IMR-90 (cell line): Measurements from ENCODE around the gene CIITA. TPM values are rescaled to one million over a fixed set of nuclear protein-coding genes. Genes with fewer than 3 reads are reported as not detected.

ENCODE experiments used
- ATAC-seq: fragments of 200-7000 bp; cut with Tn5 transposase; 2 replicates; pipeline ENCODE4 v1.9.1; 2020; ENCODE audit warnings: low read depth, mild to moderate bottlenecking, moderate library complexity
- BruUV-seq: library from RNA; stranded (reverse); fragments of 400-500 nt; replicated peaks from 2 replicates; lab custom pipeline; 2021; lab: Mats Ljungman, UMichigan
- CTCF ChIA-PET: fragments of 300-600 bp; formaldehyde crosslinking; extraction: SDS; loops from one replicate; lab custom pipeline; 2021; ENCODE audit warnings: antibody characterized with exemption; lab: Yijun Ruan, JAX
- POLR2A ChIA-PET: fragments of 300-600 bp; sonication (Branson Sonifier 250); formaldehyde crosslinking; loops from one replicate; lab custom pipeline; 2022; ENCODE audit warnings: antibody characterized with exemption; ENCODE audit not compliant: unreplicated experiment; lab: Charles Lee
- DNase-seq: peaks from one replicate; pipeline ENCODE4 v3.0.0; 2013
- H2AFZ ChIP-seq: replicated peaks from 2 replicates; pipeline ENCODE3; 2013; ENCODE audit warnings: low read length, mild to moderate bottlenecking; ENCODE audit not compliant: poor library complexity
- H2AK5ac ChIP-seq: 2 replicates; pipeline ENCODE4 v1.6.1; 2013; ENCODE audit warnings: low read depth, low read length, inconsistent platforms
- H2AK9ac ChIP-seq: replicated peaks from 2 replicates; pipeline ENCODE3; 2013; ENCODE audit warnings: mild to moderate bottlenecking, low read depth, low read length, moderate library complexity; ENCODE audit not compliant: poor library complexity
- H2BK120ac ChIP-seq: 2 replicates; pipeline ENCODE4 v1.6.1; 2013; ENCODE audit warnings: low read depth, low read length, inconsistent platforms
- H2BK15ac ChIP-seq: 3 replicates; pipeline ENCODE4 v1.6.1; 2013; ENCODE audit warnings: low read depth, low read length, inconsistent platforms
- H2BK20ac ChIP-seq: 2 replicates; pipeline ENCODE4 v1.6.1; 2013; ENCODE audit warnings: low read depth, mild to moderate bottlenecking, inconsistent platforms, low read length, moderate library complexity
- H2BK5ac ChIP-seq: 2 replicates; pipeline ENCODE4 v1.6.1; 2013; ENCODE audit warnings: mild to moderate bottlenecking, low read depth, low read length, inconsistent platforms; ENCODE audit not compliant: poor library complexity, severe bottlenecking
- H3K14ac ChIP-seq: replicated peaks from 2 replicates; pipeline ENCODE4 v1.6.1; 2013; ENCODE audit warnings: low read depth, low read length, inconsistent platforms
- H3K18ac ChIP-seq: 2 replicates; pipeline ENCODE4 v1.6.1; 2013; ENCODE audit warnings: low read depth, low read length, control low read depth
- H3K23ac ChIP-seq: 2 replicates; pipeline ENCODE4 v1.6.1; 2013; ENCODE audit warnings: low read depth, low read length, inconsistent platforms
- H3K27ac ChIP-seq: 2 replicates; pipeline ENCODE4 v1.5.1; 2013; ENCODE audit warnings: mild to moderate bottlenecking, control low read depth, low read length; ENCODE audit not compliant: insufficient read depth
- H3K27me3 ChIP-seq: 2 replicates; pipeline ENCODE4 v1.6.1; 2013; ENCODE audit warnings: low read length; ENCODE audit not compliant: control insufficient read depth, insufficient read depth
- H3K36me3 ChIP-seq: 2 replicates; pipeline ENCODE4 v1.6.1; 2013; ENCODE audit warnings: low read length, mixed read lengths; ENCODE audit not compliant: control insufficient read depth, insufficient read depth
- H3K4ac ChIP-seq: 2 replicates; pipeline ENCODE4 v1.6.1; 2013; ENCODE audit warnings: low read depth, low read length, inconsistent platforms
- H3K4me1 ChIP-seq: 2 replicates; pipeline ENCODE4 v1.6.1; 2013; ENCODE audit warnings: low read length, mixed read lengths; ENCODE audit not compliant: control insufficient read depth, insufficient read depth
- H3K4me2 ChIP-seq: 2 replicates; pipeline ENCODE4 v1.6.1; 2013; ENCODE audit warnings: low read depth, mild to moderate bottlenecking, control low read depth, low read length, moderate library complexity
- H3K4me3 ChIP-seq: 2 replicates; pipeline ENCODE4 v1.5.1; 2013; ENCODE audit warnings: low read depth, mild to moderate bottlenecking, control low read depth, low read length, moderate library complexity; ENCODE audit not compliant: insufficient read depth
- H3K56ac ChIP-seq: 2 replicates; pipeline ENCODE4 v1.6.1; 2013; ENCODE audit warnings: low read length, inconsistent platforms; ENCODE audit not compliant: insufficient read depth; ENCODE audit errors: extremely low read depth
- H3K79me1 ChIP-seq, 2 experiments: 2 replicates each; pipeline ENCODE4 v1.6.1; 2013; ENCODE audit warnings: low read length in 2 of 2, inconsistent platforms in 1 of 2, low read depth in 1 of 2
- H3K9ac ChIP-seq: 2 replicates; pipeline ENCODE4 v1.6.1; 2013; ENCODE audit warnings: low read depth, low read length, control low read depth
- H3K9me1 ChIP-seq: 2 replicates; pipeline ENCODE4 v1.6.1; 2013; ENCODE audit warnings: low read length, inconsistent platforms; ENCODE audit not compliant: insufficient read depth
- H3K9me3 ChIP-seq: 2 replicates; pipeline ENCODE4 v1.6.1; 2013; ENCODE audit warnings: low read length; ENCODE audit not compliant: control insufficient read depth, insufficient read depth
- H4K20me1 ChIP-seq: 2 replicates; pipeline ENCODE4 v1.6.1; 2013; ENCODE audit warnings: low read length, inconsistent platforms; ENCODE audit not compliant: insufficient read depth
- H4K5ac ChIP-seq: 2 replicates; pipeline ENCODE4 v1.6.1; 2013; ENCODE audit warnings: mild to moderate bottlenecking, low read depth, low read length, control low read depth
- H4K8ac ChIP-seq, 2 experiments: 2 replicates each; pipeline ENCODE4 v1.6.1; 2013; ENCODE audit warnings: low read depth in 2 of 2, low read length in 2 of 2, control low read depth in 1 of 2, inconsistent platforms in 1 of 2
- H4K91ac ChIP-seq: 2 replicates; pipeline ENCODE4 v1.6.1; 2013; ENCODE audit warnings: low read depth, low read length, inconsistent platforms; ENCODE audit not compliant: insufficient read depth
- BHLHE40 ChIP-seq: fragments of 150-350 bp; IDR thresholded peaks from 2 replicates; pipeline ENCODE4 v1.6.1; 2016; ENCODE audit warnings: mild to moderate bottlenecking, low read depth, low read length
- CEBPB ChIP-seq: IDR thresholded peaks from 2 replicates; pipeline ENCODE4 v1.6.1; 2012; ENCODE audit warnings: low read depth, low read length, improper control_type of control experiment
- CHD1 ChIP-seq: IDR thresholded peaks from 2 replicates; pipeline ENCODE4 v1.6.1; 2012; ENCODE audit warnings: low read depth, low read length, improper control_type of control experiment
- CTCF ChIP-seq: conservative IDR thresholded peaks from 2 replicates; pipeline ENCODE4 v1.5.1; 2012; ENCODE audit warnings: mild to moderate bottlenecking, low read depth, low read length, improper control_type of control experiment
- FOS ChIP-seq: fragments of 150-350 bp; IDR thresholded peaks from 2 replicates; pipeline ENCODE4 v1.6.1; 2016; ENCODE audit warnings: low read depth, low read length
- MAFK ChIP-seq: IDR thresholded peaks from 2 replicates; pipeline ENCODE4 v1.6.1; 2012; ENCODE audit warnings: low read depth, low read length, improper control_type of control experiment
- MAZ ChIP-seq: IDR thresholded peaks from 2 replicates; pipeline ENCODE4 v1.6.1; 2012; ENCODE audit warnings: low read depth, mild to moderate bottlenecking, low read length, improper control_type of control experiment, moderate library complexity, borderline replicate concordance
- POLR2A ChIP-seq: IDR thresholded peaks from 2 replicates; pipeline ENCODE4 v1.6.1; 2012; ENCODE audit warnings: mild to moderate bottlenecking, low read depth, low read length
- RAD21 ChIP-seq: IDR thresholded peaks from 2 replicates; pipeline ENCODE4 v1.6.1; 2012; ENCODE audit warnings: low read length, improper control_type of control experiment
- RCOR1 ChIP-seq: IDR thresholded peaks from 2 replicates; pipeline ENCODE4 v1.6.1; 2012; ENCODE audit warnings: mild to moderate bottlenecking, low read length, improper control_type of control experiment; ENCODE audit not compliant: insufficient replicate concordance
- RFX5 ChIP-seq: IDR thresholded peaks from 2 replicates; pipeline ENCODE4 v1.8.0; 2012; ENCODE audit warnings: low read depth, mild to moderate bottlenecking, low read length, moderate library complexity
- SMC3 ChIP-seq: fragments of 150-350 bp; IDR thresholded peaks from 2 replicates; pipeline ENCODE4 v1.6.1; 2016; ENCODE audit warnings: low read depth, mild to moderate bottlenecking, antibody characterized with exemption, low read length, moderate library complexity
- USF2 ChIP-seq: fragments of 150-350 bp; IDR thresholded peaks from 2 replicates; pipeline ENCODE4 v1.6.1; 2017; ENCODE audit warnings: mild to moderate bottlenecking, antibody characterized with exemption, low read length, low read depth
- WGBS, 2 experiments: methylation state at CpG; one replicate each; pipeline versions ENCODE4 v1.1.5 to v1.1.7; 2013; ENCODE audit warnings: missing lambda C conversion rate in 2 of 2; ENCODE audit not compliant: insufficient read length in 1 of 2; ENCODE audit errors: extremely low coverage in 2 of 2; 5-methylcytosine and 5-hydroxymethylcytosine counted together
- dilution Hi-C: fragments of 300-500 bp; cut with HindIII; formaldehyde crosslinking; loops from one replicate; pipeline ENCODE4 v1.14.3; 2018; ENCODE audit warnings: low sequenced_read_pairs; ENCODE audit not compliant: unreplicated experiment
- in situ Hi-C: fragments of 300-500 bp; cut with MboI; formaldehyde crosslinking; loops from 3 replicates; pipeline ENCODE4 v1.14.3; 2019; ENCODE audit warnings: low sequenced_read_pairs, inconsistent platforms, mixed read lengths
- intact Hi-C: fragments of 100-400 bp; cut with micrococcal nuclease; formaldehyde crosslinking; loops from 2 replicates; pipeline ENCODE4 v1.10.0; 2022
- polyA plus RNA-seq, 3 experiments: library from polyadenylated mRNA; depleted of rRNA; stranded (reverse); fragments of >200 nt; gene quantifications; 2 replicates each; pipeline ENCODE4 v1.2.3, GENCODE V29; 2012; ENCODE audit warnings: low replicate concordance in 1 of 3
- total RNA-seq: library from RNA; depleted of rRNA; stranded (reverse); fragments of >200 nt; gene quantifications from 2 replicates; pipeline ENCODE4 v1.2.3, GENCODE V29; 2012

Gene CIITA
- total and polyA plus RNA-seq, 2 of the 4 experiments (the other 2 are of a cell fraction): 0.10 TPM; not detected in 1

GRCh38 chr16:10827691-10828341, 49.2 kb upstream of the CIITA start (continued):
- TF ChIP-seq RCOR1: no peak

- H3K9me1 ChIP-seq: no peaks in the 10 kb centered on the region
- H4K8ac ChIP-seq: no peak overlapping the region
- peak overlapping the region; percentile 84 for H2AFZ ChIP-seq
- ATAC-seq: peak; percentile 61
- peaks cover 13% of the 10 kb centered on the region; the same call in 1 of the 2 replicates for H3K4me1 ChIP-seq
- H3K9me3 ChIP-seq: no peaks in the 10 kb centered on the region
- H4K5ac ChIP-seq: no peak overlapping the region; the same call in 1 of the 2 replicates
- in situ Hi-C loops (no loop called here), dilution Hi-C loops (no loop called here), intact Hi-C loops (no loop called here)
- H3K36me3 ChIP-seq: no peaks in the 10 kb centered on the region
- ChIA-PET POLR2A (no interaction called here), CTCF (no interaction called here)
- H2AK9ac ChIP-seq: peak overlapping the region; percentile 55
- no peak overlapping the region for H2BK120ac ChIP-seq
- no peak overlapping the region for H3K23ac ChIP-seq
- no peak overlapping the region for H3K4me3 ChIP-seq
- no peaks in the 10 kb centered on the region for H4K20me1 ChIP-seq
- no peak overlapping the region for H4K91ac ChIP-seq
- H3K4ac ChIP-seq: no peak overlapping the region
- H2AK5ac ChIP-seq: no peak overlapping the region
- DNase-seq: peak; percentile 53
- H3K27ac ChIP-seq: no peak overlapping the region; the same call in 1 of the 2 replicates
- no peak overlapping the region for H3K56ac ChIP-seq
- no peak overlapping the region for H3K14ac ChIP-seq
- H2BK20ac ChIP-seq: no peak overlapping the region
- H3K4me2 ChIP-seq: peak overlapping the region; percentile 48; the same call in 1 of the 2 replicates
- H3K9ac ChIP-seq: no peak overlapping the region
- H2BK5ac ChIP-seq: no peak overlapping the region
- H3K18ac ChIP-seq: no peak overlapping the region
- 0% methylated on average over 7 of the region's 17 CpGs; no CpG with 5 or more reads in 1 of the 2 experiments for WGBS, 2 experiments
- H3K27me3 ChIP-seq: peaks cover 7% of the 10 kb centered on the region; the same call in 1 of the 2 replicates
- no peak overlapping the region for H2BK15ac ChIP-seq
- no peaks in the 10 kb centered on the region for H3K79me1 ChIP-seq
- TF ChIP-seq CHD1: no peak
- TF ChIP-seq MAZ: no peak
- TF ChIP-seq FOS: no peak
- no peak for TF ChIP-seq BHLHE40
- TF ChIP-seq RAD21: no peak
- TF ChIP-seq POLR2A: no peak
- TF ChIP-seq RCOR1: no peak
- TF ChIP-seq USF2: no peak
- TF ChIP-seq CEBPB: no peak
- TF ChIP-seq CTCF: no peak
- no peak for TF ChIP-seq SMC3
- TF ChIP-seq RFX5: no peak
- TF ChIP-seq MAFK: no peak
- no TSS peak for BruUV-seq
Measured at GRCh38 chr16:10828851-10829366, 48.1 kb upstream of the CIITA start.
